Thymus (tissue), 11 donors: ENCODE data around the gene C20orf144. TPM values are rescaled to one million over a fixed set of nuclear protein-coding genes. Genes with fewer than 3 reads are reported as not detected.

Source experiments
- DNase-seq, 9 donors: peaks; one replicate each; pipeline ENCODE4 v3.0.0-alpha.2; 2013; ENCODE audit warnings: low spot score in 9 of 9, low read depth in 6 of 9, missing footprints in 1 of 9
- H3K27ac ChIP-seq, 2 donors: one replicate each; pipeline ENCODE4 v1.5.1; 2013; ENCODE audit warnings: control low read depth in 1 of 2, low read depth in 1 of 2, low read length in 1 of 2, mild to moderate bottlenecking in 1 of 2, moderate library complexity in 1 of 2
- H3K27me3 ChIP-seq, 2 donors: one replicate each; pipeline ENCODE4 v1.5.1; 2013; ENCODE audit warnings: low read length in 1 of 2; ENCODE audit not compliant: control insufficient read depth in 2 of 2, insufficient read depth in 1 of 2
- H3K36me3 ChIP-seq, 2 donors: one replicate each; pipeline ENCODE4 v1.5.1; 2013; ENCODE audit warnings: low read length in 1 of 2, mild to moderate bottlenecking in 1 of 2, moderate library complexity in 1 of 2; ENCODE audit not compliant: control insufficient read depth in 2 of 2, insufficient read depth in 2 of 2
- H3K4me1 ChIP-seq, 2 donors: one replicate each; pipeline ENCODE4 v1.5.1; 2013; ENCODE audit warnings: low read length in 2 of 2; ENCODE audit not compliant: control insufficient read depth in 2 of 2, insufficient read depth in 2 of 2
- H3K4me3 ChIP-seq, 2 donors: one replicate each; pipeline ENCODE4 v1.5.1; 2013; ENCODE audit warnings: low read length in 2 of 2, control low read depth in 1 of 2, mild to moderate bottlenecking in 1 of 2
- H3K9me3 ChIP-seq, 2 donors: one replicate each; pipeline ENCODE4 v1.5.1; 2013; ENCODE audit warnings: low read length in 1 of 2, mild to moderate bottlenecking in 1 of 2; ENCODE audit not compliant: control insufficient read depth in 2 of 2, insufficient read depth in 1 of 2
- WGBS: extraction: QIAGEN DNeasy Blood & Tissue Kit; methylation state at CpG from one replicate; pipeline ENCODE4 v1.1.7; 2013; 5-methylcytosine and 5-hydroxymethylcytosine counted together
- polyA plus RNA-seq: library from polyadenylated mRNA; stranded (reverse); fragments of 200-250 nt; gene quantifications from one replicate; pipeline ENCODE4 v1.2.3, GENCODE V29; 2013
- total RNA-seq: library from RNA; stranded (reverse); fragments of 120-200 nt; gene quantifications from one replicate; pipeline ENCODE4 v1.2.4, GENCODE V29; 2013
- donor health status: healthy.

The C20orf144 gene
- total and polyA plus RNA-seq, 2 donors: 0.09 to 0.23 TPM

GRCh38 chr20:33703498-33704137 is 41.5 kb downstream of the C20orf144 start:
- Histone ChIP-seq H3K27ac (no peak overlapping the region), H3K27me3 (no peaks in the 10 kb centered on the region), H3K36me3 (peaks cover 9 to 17% of the 10 kb centered on the region in 2 donors), H3K4me1 (no peaks in the 10 kb centered on the region), H3K9me3 (peaks cover 0 to 8% of the 10 kb centered on the region in 2 donors), H3K4me3 (no peak overlapping the region)
- WGBS: 96% methylated on average over 8 of the region's 8 CpGs
- no peak for DNase-seq

GRCh38 chr20:33704197-33704924 is 42.2 kb downstream of the C20orf144 start:
- WGBS: 93% methylated on average over 11 of the region's 11 CpGs
- Histone ChIP-seq H3K9me3 (peaks cover 0 to 8% of the 10 kb centered on the region in 2 donors), H3K27me3 (no peaks in the 10 kb centered on the region), H3K36me3 (peaks cover 9 to 17% of the 10 kb centered on the region in 2 donors), H3K4me3 (no peak overlapping the region), H3K27ac (no peak overlapping the region), H3K4me1 (no peaks in the 10 kb centered on the region)
- no peak for DNase-seq

- no peak for DNase-seq
- Histone ChIP-seq H3K4me3 (no peak overlapping the region), H3K27ac (no peak overlapping the region), H3K27me3 (no peaks in the 10 kb centered on the region), H3K36me3 (peaks cover 29 to 30% of the 10 kb centered on the region in 2 donors), H3K4me1 (no peaks in the 10 kb centered on the region), H3K9me3 (no peaks in the 10 kb centered on the region)
- 93% methylated on average over 11 of the region's 11 CpGs for WGBS
Observed at GRCh38 chr20:33707668-33708067, 45.5 kb downstream of the C20orf144 start.

- DNase-seq: no peak
- WGBS: 100% methylated on average over 2 of the region's 2 CpGs
- no peaks in the 10 kb centered on the region for H3K27me3 ChIP-seq
Observed at GRCh38 chr20:33709398-33709797, 47.3 kb downstream of the C20orf144 start.

GRCh38 chr20:33709905-33710541 is 47.9 kb downstream of the C20orf144 start:
- Histone ChIP-seq H3K9me3 (no peaks in the 10 kb centered on the region), H3K4me3 (no peak overlapping the region), H3K4me1 (no peaks in the 10 kb centered on the region), H3K36me3 (peaks cover 40 to 46% of the 10 kb centered on the region in 2 donors), H3K27ac (no peak overlapping the region), H3K27me3 (no peaks in the 10 kb centered on the region)
- WGBS: 94% methylated on average over 16 of the region's 16 CpGs
- DNase-seq: no peak

More at GRCh38 chr20:33709398-33709797, 47.3 kb downstream of the C20orf144 start:
- Histone ChIP-seq H3K4me3 (no peak overlapping the region), H3K36me3 (peaks cover 38 to 42% of the 10 kb centered on the region in 2 donors), H3K9me3 (no peaks in the 10 kb centered on the region), H3K27ac (no peak overlapping the region), H3K4me1 (no peaks in the 10 kb centered on the region)

- no peaks in the 10 kb centered on the region for H3K27me3 ChIP-seq
- no peak overlapping the region for H3K27ac ChIP-seq
- H3K9me3 ChIP-seq: no peaks in the 10 kb centered on the region
- 89% methylated on average over 14 of the region's 14 CpGs for WGBS
- H3K4me3 ChIP-seq: no peak overlapping the region
- no peaks in the 10 kb centered on the region for H3K4me1 ChIP-seq
- peaks cover 40 to 47% of the 10 kb centered on the region in 2 donors for H3K36me3 ChIP-seq
- no peak for DNase-seq
Observed at GRCh38 chr20:33710681-33711445, 48.7 kb downstream of the C20orf144 start.

- H3K27me3 ChIP-seq: no peaks in the 10 kb centered on the region
- H3K4me1 ChIP-seq: no peaks in the 10 kb centered on the region
- no peaks in the 10 kb centered on the region for H3K9me3 ChIP-seq
- H3K4me3 ChIP-seq: no peak overlapping the region
- WGBS: 95% methylated on average over 1 of the region's 1 CpG
- no peak for DNase-seq
- no peak overlapping the region for H3K27ac ChIP-seq
- H3K36me3 ChIP-seq: peaks cover 37 to 47% of the 10 kb centered on the region in 2 donors
Observed at GRCh38 chr20:33711446-33711738, 49.3 kb downstream of the C20orf144 start.
